ENCODE results near the gene SPAG17. TPM values are rescaled to one million over a fixed set of nuclear protein-coding genes. Genes with fewer than 3 reads are reported as not detected.

Gene SPAG17
- total RNA-seq, 1 experiment from 2014 or later: not detected

- BruUV-seq (replicated peaks): no TSS peak
- H3K36me3 ChIP-seq (ENCODE audit: insufficient read depth, low read length, poor library complexity, severe bottlenecking): peaks cover 98% of the 10 kb centered on the region
- TF ChIP-seq CTCF (conservative IDR thresholded peaks at IDR 0.05; ENCODE audit: low read depth, low read length) (no peak), EZH2 (IDR thresholded peaks at IDR 0.05; ENCODE audit: borderline replicate concordance, low read depth, low read length, poor library complexity, severe bottlenecking) (no peak)
- no peak overlapping the region for H3K27ac ChIP-seq (ENCODE audit: low read depth, low read length, poor library complexity, severe bottlenecking)
- no peaks in the 10 kb centered on the region for H3K27me3 ChIP-seq (replicated peaks; ENCODE audit: insufficient read depth, low read depth, low read length, poor library complexity)
- intact Hi-C loops (cut with micrococcal nuclease; ENCODE audit: unreplicated experiment): no loop called here
- H3K4me1 ChIP-seq (ENCODE audit: insufficient read depth, low read length, poor library complexity, severe bottlenecking): no peaks in the 10 kb centered on the region
- no peak overlapping the region for H3K4me3 ChIP-seq (ENCODE audit: low read depth, low read length, poor library complexity, severe bottlenecking)
- ChIA-PET POLR2A (ENCODE audit: low non-redundant PET) (no interaction called here), CTCF (no interaction called here)
- H3K9me3 ChIP-seq (ENCODE audit: low read depth, low read length, poor library complexity, severe bottlenecking): no peaks in the 10 kb centered on the region
- no peak for DNase-seq (ENCODE audit: low spot score)
Observed at GRCh38 chr1:117942293-117942692, 242.7 kb downstream of the SPAG17 start.

DNA sequence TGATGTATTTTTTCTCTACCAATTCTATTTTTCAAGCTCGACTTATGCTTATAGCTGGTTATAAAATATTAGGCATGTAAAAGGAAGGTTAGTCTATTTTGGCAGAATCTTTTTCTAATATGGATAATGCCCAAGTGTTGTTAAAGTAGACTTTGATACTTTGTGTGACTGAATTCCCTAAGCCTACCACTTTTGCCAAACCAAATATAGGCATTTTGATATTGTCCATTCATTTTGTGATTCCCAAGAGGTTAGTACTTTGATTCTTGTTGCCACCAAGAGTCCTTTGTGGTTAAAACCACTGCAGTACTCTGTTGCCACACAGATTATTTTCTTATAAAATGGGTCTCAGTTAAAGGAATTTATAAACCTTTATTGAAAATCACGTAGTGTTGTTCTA, 251.3 kb downstream of the SPAG17 start:
- Histone ChIP-seq H3K4me3 (ENCODE audit: low read depth, low read length, poor library complexity, severe bottlenecking) (no peak overlapping the region), H3K9me3 (ENCODE audit: low read depth, low read length, poor library complexity, severe bottlenecking) (no peaks in the 10 kb centered on the region), H3K27ac (ENCODE audit: low read depth, low read length, poor library complexity, severe bottlenecking) (no peak overlapping the region), H3K27me3 (replicated peaks; ENCODE audit: insufficient read depth, low read depth, low read length, poor library complexity) (no peaks in the 10 kb centered on the region), H3K4me1 (ENCODE audit: insufficient read depth, low read length, poor library complexity, severe bottlenecking) (peaks cover 11% of the 10 kb centered on the region), H3K36me3 (ENCODE audit: insufficient read depth, low read length, poor library complexity, severe bottlenecking) (peaks cover 52% of the 10 kb centered on the region)
- ChIA-PET CTCF (no interaction called here), POLR2A (ENCODE audit: low non-redundant PET) (no interaction called here)
- intact Hi-C loops (cut with micrococcal nuclease; ENCODE audit: unreplicated experiment): no loop called here
- BruUV-seq (replicated peaks): no TSS peak
- no peak for DNase-seq (ENCODE audit: low spot score)
- TF ChIP-seq CTCF (conservative IDR thresholded peaks at IDR 0.05; ENCODE audit: low read depth, low read length): no peak

DNA sequence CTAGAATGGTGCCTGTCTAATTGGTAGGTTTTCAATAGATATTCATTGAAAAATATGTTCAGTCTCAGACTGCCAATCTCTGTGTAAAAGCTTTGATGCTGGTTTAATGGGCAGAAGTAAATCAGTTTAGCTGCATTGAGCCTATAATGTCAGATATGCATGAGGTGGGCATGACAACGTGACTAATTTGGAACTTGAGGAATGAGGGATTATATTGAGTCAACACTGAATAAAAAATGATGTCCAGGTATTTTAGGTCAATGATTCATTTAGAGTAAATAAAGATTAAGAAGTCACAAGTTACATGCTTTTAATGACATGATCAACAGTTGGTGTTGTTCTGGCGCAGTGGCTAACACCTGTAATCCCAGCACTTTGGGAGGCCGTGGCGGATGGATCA, 252.5 kb downstream of the SPAG17 start:
- Histone ChIP-seq H3K4me3 (ENCODE audit: low read depth, low read length, poor library complexity, severe bottlenecking) (no peak overlapping the region), H3K9me3 (ENCODE audit: low read depth, low read length, poor library complexity, severe bottlenecking) (no peaks in the 10 kb centered on the region), H3K4me1 (ENCODE audit: insufficient read depth, low read length, poor library complexity, severe bottlenecking) (peaks cover 16% of the 10 kb centered on the region), H3K27ac (ENCODE audit: low read depth, low read length, poor library complexity, severe bottlenecking) (no peak overlapping the region), H3K27me3 (replicated peaks; ENCODE audit: insufficient read depth, low read depth, low read length, poor library complexity) (no peaks in the 10 kb centered on the region), H3K36me3 (ENCODE audit: insufficient read depth, low read length, poor library complexity, severe bottlenecking) (peaks cover 40% of the 10 kb centered on the region)
- DNase-seq (ENCODE audit: low spot score): no peak
- TF ChIP-seq CTCF (conservative IDR thresholded peaks at IDR 0.05; ENCODE audit: low read depth, low read length) (no peak), EZH2 (IDR thresholded peaks at IDR 0.05; ENCODE audit: borderline replicate concordance, low read depth, low read length, poor library complexity, severe bottlenecking) (no peak)
- ChIA-PET POLR2A (ENCODE audit: low non-redundant PET) (no interaction called here), CTCF (no interaction called here)
- BruUV-seq (replicated peaks): no TSS peak
- intact Hi-C loops (cut with micrococcal nuclease; ENCODE audit: unreplicated experiment): no loop called here
